Skin of body (tissue), 2 donors: ENCODE data around the gene C2CD3. TPM values are rescaled to one million over a fixed set of nuclear protein-coding genes. Genes with fewer than 3 reads are reported as not detected.

ENCODE experiments used
- small RNA-seq: library from RNA; depleted of rRNA; stranded (forward); fragments of <200 nt; gene quantifications from one replicate; pipeline ENCODE3, GENCODE V24; 2014; ENCODE audit warnings: low replicate concordance
- total RNA-seq: library from RNA; depleted of rRNA; stranded (reverse); fragments of >200 nt; gene quantifications from one replicate; pipeline ENCODE4 v1.2.3, GENCODE V29; 2014

C2CD3 gene
- total RNA-seq, 1 donor from 2014 or later, result 16.2 TPM

Small RNA genes within 50 kb of the gene (small RNA-seq; reads per million reads assigned to genes)
- not detected for gene AP002392.1

Other genes starting within 250 kb of the C2CD3 start
- gene DNAJB13, start 220.0 kb downstream of the C2CD3 start, total RNA-seq, result not detected
- 22.9 TPM for gene UCP2, start 188.2 kb downstream of the C2CD3 start, total RNA-seq
- gene UCP3, start 161.9 kb downstream of the C2CD3 start, total RNA-seq, result 0.39 TPM
- gene PPME1, start 287 bp upstream of the C2CD3 start, total RNA-seq, result 28.3 TPM
- 0.79 TPM for gene P4HA3, start 140.6 kb upstream of the C2CD3 start, total RNA-seq
- gene PGM2L1, start 227.4 kb upstream of the C2CD3 start, total RNA-seq, result 6.1 TPM